Panc1 (cell line): ENCODE results near the gene SPEM1. TPM values are rescaled to one million over a fixed set of nuclear protein-coding genes. Genes with fewer than 3 reads are reported as not detected.

Experiments used
- ATAC-seq: fragments of 200-7000 bp; cut with Tn5 transposase; 2 replicates; pipeline ENCODE4 v1.9.1; 2020; ENCODE audit warnings: mild to moderate bottlenecking, moderate library complexity
- BruUV-seq: library from RNA; stranded (reverse); fragments of 400-500 nt; replicated peaks from 2 replicates; lab custom pipeline; 2021; lab: Mats Ljungman, UMichigan
- CTCF ChIA-PET: fragments of 300-600 bp; sonication (Branson Sonifier 250); formaldehyde crosslinking; loops from one replicate; lab custom pipeline; 2022; ENCODE audit warnings: antibody characterized with exemption; lab: Charles Lee
- POLR2A ChIA-PET: fragments of 300-600 bp; sonication (Branson Sonifier 250); formaldehyde crosslinking; loops from one replicate; lab custom pipeline; 2022; ENCODE audit warnings: antibody characterized with exemption; lab: Charles Lee
- DNase-seq: peaks from one replicate; pipeline ENCODE4 v3.0.0-alpha.2; 2010; ENCODE audit warnings: low read depth, low spot score
- H3K27ac ChIP-seq: 2 replicates; pipeline ENCODE4 v1.5.1; 2011; ENCODE audit warnings: mild to moderate bottlenecking, low read length, inconsistent platforms
- H3K27me3 ChIP-seq: fragments of 200-500 bp; sonication (Bioruptor generic); 2 replicates; pipeline ENCODE4 v1.6.0; 2014; ENCODE audit warnings: low read length, inconsistent platforms; ENCODE audit not compliant: control insufficient read depth, insufficient read depth
- H3K36me3 ChIP-seq: fragments of 200-500 bp; sonication (Bioruptor generic); 2 replicates; pipeline ENCODE4 v1.5.1; 2014; ENCODE audit warnings: inconsistent platforms, mild to moderate bottlenecking, low read length, moderate library complexity; ENCODE audit not compliant: control insufficient read depth, insufficient read depth
- H3K4me1 ChIP-seq: 2 replicates; pipeline ENCODE4 v1.5.1; 2011; ENCODE audit warnings: inconsistent platforms, mild to moderate bottlenecking, low read length, moderate library complexity; ENCODE audit not compliant: control insufficient read depth, insufficient read depth
- H3K4me3 ChIP-seq, 2 experiments: 2 replicates each; pipeline ENCODE4 v1.5.1; 2011 to 2012; ENCODE audit warnings: low read depth in 2 of 2, low read length in 2 of 2, mild to moderate bottlenecking in 2 of 2, inconsistent platforms in 1 of 2, moderate library complexity in 1 of 2
- H3K9me3 ChIP-seq: fragments of 200-500 bp; sonication (Bioruptor generic); 2 replicates; pipeline ENCODE4 v1.5.1; 2014; ENCODE audit warnings: low read depth, mild to moderate bottlenecking, inconsistent platforms, low read length, moderate library complexity; ENCODE audit not compliant: control insufficient read depth, insufficient read depth
- CTCF ChIP-seq: fragments of 450-650 bp; IDR thresholded peaks from 2 replicates; pipeline ENCODE4 v1.5.1; 2017; ENCODE audit warnings: mild to moderate bottlenecking
- POLR2AphosphoS5 ChIP-seq: IDR thresholded peaks from 2 replicates; pipeline ENCODE4 v1.6.1; 2012; ENCODE audit warnings: mild to moderate bottlenecking, low read depth, low read length, moderate library complexity
- REST ChIP-seq, 2 experiments: IDR thresholded peaks; 2 replicates each; pipeline ENCODE4 v1.6.1; 2011 to 2012; ENCODE audit warnings: low read depth in 2 of 2, control low read depth in 1 of 2, low read length in 1 of 2, mild to moderate bottlenecking in 1 of 2, moderate library complexity in 1 of 2; ENCODE audit not compliant: insufficient read depth in 1 of 2
- SIN3A ChIP-seq: IDR thresholded peaks from 2 replicates; pipeline ENCODE4 v1.6.1; 2012; ENCODE audit warnings: low read depth, mild to moderate bottlenecking, low read length, moderate library complexity, borderline replicate concordance; ENCODE audit not compliant: insufficient read depth
- TCF7L2 ChIP-seq: IDR thresholded peaks from 2 replicates; pipeline ENCODE4 v1.6.1; 2011; ENCODE audit warnings: mild to moderate bottlenecking, low read depth, low read length, inconsistent platforms
- in situ Hi-C: cut with HindIII; loops from 2 replicates; pipeline ENCODE4 v1.10.0; 2016; ENCODE audit warnings: low sequenced_read_pairs, low pct_unique_long_range_greater_than_20kb
- intact Hi-C: fragments of 100-400 bp; cut with micrococcal nuclease; formaldehyde crosslinking; loops from one replicate; pipeline ENCODE4 v1.10.0; 2022; ENCODE audit not compliant: unreplicated experiment
- total RNA-seq: library from RNA; stranded (reverse); gene quantifications from one replicate; pipeline ENCODE4 v1.2.1, GENCODE V29; 2021; ENCODE audit not compliant: unreplicated experiment

The SPEM1 gene
- total RNA-seq, 1 experiment from 2014 or later, result not detected

GRCh38 chr17:7442142-7442541 is 22.0 kb downstream of the SPEM1 start:
- Histone ChIP-seq H3K4me3 (no peak overlapping the region), H3K4me1 (peaks cover 18% of the 10 kb centered on the region), H3K27me3 (no peaks in the 10 kb centered on the region), H3K9me3 (no peaks in the 10 kb centered on the region), H3K36me3 (no peaks in the 10 kb centered on the region), H3K27ac (no peak overlapping the region)
- DNase-seq, result no peak
- no peak for ATAC-seq
- intact Hi-C loops, result no loop called here
- in situ Hi-C loops, result no loop called here
- no TSS peak for BruUV-seq
- CTCF ChIA-PET, result no interaction called here
- POLR2A ChIA-PET, result no interaction called here
- no peak for TF ChIP-seq SIN3A
- TF ChIP-seq CTCF, result no peak
- no peak for TF ChIP-seq POLR2AphosphoS5
- no peak for TF ChIP-seq REST (IDR thresholded peaks at IDR 0.05; ENCODE audit: insufficient read depth in 1 of 2, low read depth in 2 of 2, low read length in 1 of 2)
- TF ChIP-seq TCF7L2, result no peak

- ChIA-PET CTCF (no interaction called here), POLR2A (no interaction called here)
- H3K4me3 ChIP-seq, result no peak overlapping the region
- no TSS peak for BruUV-seq
- TF ChIP-seq REST (IDR thresholded peaks at IDR 0.05; ENCODE audit: insufficient read depth in 1 of 2, low read depth in 2 of 2, low read length in 1 of 2), result no peak
- no peak for TF ChIP-seq CTCF
- TF ChIP-seq TCF7L2, result no peak
- no peak for TF ChIP-seq POLR2AphosphoS5
- TF ChIP-seq SIN3A, result no peak
- H3K27ac ChIP-seq, result no peak overlapping the region
- no peaks in the 10 kb centered on the region for H3K27me3 ChIP-seq
- ATAC-seq (no peak), DNase-seq (no peak)
- in situ Hi-C loops (no loop called here), intact Hi-C loops (no loop called here)
- peaks cover 16% of the 10 kb centered on the region for H3K4me1 ChIP-seq
- no peaks in the 10 kb centered on the region for H3K9me3 ChIP-seq
- H3K36me3 ChIP-seq, result no peaks in the 10 kb centered on the region
These were observed 23.7 kb downstream of the SPEM1 start for GRCh38 chr17:7443499-7444485.
